ENCODE measurements around the gene ATXN1. TPM values are rescaled to one million over a fixed set of nuclear protein-coding genes. Genes with fewer than 3 reads are reported as not detected.

Gene ATXN1
- total RNA-seq, 1 experiment from 2014 or later, result 5.6 TPM

DNA sequence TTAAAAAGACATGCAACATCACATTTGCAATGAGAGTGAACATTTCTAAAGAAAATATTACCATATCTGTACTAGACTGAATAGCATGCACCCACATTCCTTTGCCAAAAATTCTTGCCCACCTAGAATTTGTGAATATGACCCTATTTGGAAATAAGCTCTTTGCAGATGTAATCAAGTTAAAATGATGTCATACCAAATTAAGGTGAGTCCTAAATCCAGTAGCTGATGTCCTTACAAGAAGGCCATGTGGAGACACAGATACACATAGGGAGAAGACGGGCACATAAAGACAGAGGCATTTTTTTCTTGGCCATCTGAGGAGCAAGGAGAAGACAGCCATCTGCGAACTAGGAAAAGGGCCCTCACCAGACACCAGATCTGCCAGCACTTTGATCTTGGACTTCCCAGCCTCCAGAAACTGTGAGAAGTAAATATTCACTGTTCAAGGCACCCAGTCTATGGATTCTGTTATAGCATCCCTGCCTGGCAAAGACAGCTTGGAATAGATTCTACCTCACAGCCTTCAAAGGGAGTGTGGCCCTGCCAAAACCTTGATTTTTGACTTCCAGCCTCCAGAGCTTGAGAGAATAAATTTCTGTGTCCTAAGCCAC is 22.8 kb upstream of the ATXN1 start:
- Histone ChIP-seq H2BK12ac (ENCODE audit: insufficient read length, low read depth, low read length) (no peak overlapping the region), H3K9ac (ENCODE audit: extremely low read depth, insufficient read length, low read length) (no peak overlapping the region), H3K79me1 (ENCODE audit: insufficient read depth, low read depth, low read length, poor library complexity, severe bottlenecking) (no peaks in the 10 kb centered on the region)

More for the DNA sequence above, 22.8 kb upstream of the ATXN1 start:
- TF ChIP-seq, protein P1, sequence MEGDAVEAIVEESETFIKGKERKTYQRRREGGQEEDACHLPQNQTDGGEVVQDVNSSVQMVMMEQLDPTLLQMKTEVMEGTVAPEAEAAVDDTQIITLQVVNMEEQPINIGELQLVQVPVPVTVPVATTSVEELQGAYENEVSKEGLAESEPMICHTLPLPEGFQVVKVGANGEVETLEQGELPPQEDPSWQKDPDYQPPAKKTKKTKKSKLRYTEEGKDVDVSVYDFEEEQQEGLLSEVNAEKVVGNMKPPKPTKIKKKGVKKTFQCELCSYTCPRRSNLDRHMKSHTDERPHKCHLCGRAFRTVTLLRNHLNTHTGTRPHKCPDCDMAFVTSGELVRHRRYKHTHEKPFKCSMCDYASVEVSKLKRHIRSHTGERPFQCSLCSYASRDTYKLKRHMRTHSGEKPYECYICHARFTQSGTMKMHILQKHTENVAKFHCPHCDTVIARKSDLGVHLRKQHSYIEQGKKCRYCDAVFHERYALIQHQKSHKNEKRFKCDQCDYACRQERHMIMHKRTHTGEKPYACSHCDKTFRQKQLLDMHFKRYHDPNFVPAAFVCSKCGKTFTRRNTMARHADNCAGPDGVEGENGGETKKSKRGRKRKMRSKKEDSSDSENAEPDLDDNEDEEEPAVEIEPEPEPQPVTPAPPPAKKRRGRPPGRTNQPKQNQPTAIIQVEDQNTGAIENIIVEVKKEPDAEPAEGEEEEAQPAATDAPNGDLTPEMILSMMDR (conservative IDR thresholded peaks at IDR 0.05), result no peak
- Mint-ChIP-seq H3K9me3 (peaks cover 16 to 17% of the 10 kb centered on the region in 2 experiments), H3K27ac (no peak overlapping the region), H3K4me1 (peaks cover 5 to 7% of the 10 kb centered on the region in 2 experiments), H3K36me3 (ENCODE audit: insufficient read depth in 1 of 3, low read depth in 3 of 3) (peaks cover 4 to 10% (median 7%) of the 10 kb centered on the region in 3 experiments), H3K27me3 (ENCODE audit: low read depth) (peaks cover 1% of the 10 kb centered on the region; the same call in 1 of the 2 replicates), H3K4me3 (no peak overlapping the region)
- no CpG with 5 or more reads among the region's 2 CpGs for WGBS (ENCODE audit: extremely low coverage, insufficient read length, low lambda C conversion rate)
- H3K23me2 ChIP-seq (ENCODE audit: insufficient read length, low read depth, low read length, poor library complexity, severe bottlenecking), result no peaks in the 10 kb centered on the region
- no peak overlapping the region for H4K91ac ChIP-seq (ENCODE audit: insufficient read length, low read depth, low read length)
- H3K79me2 ChIP-seq (ENCODE audit: insufficient read depth, low read length), result no peaks in the 10 kb centered on the region
- no peak overlapping the region for H3T11ph ChIP-seq (ENCODE audit: low read length)
- no peak overlapping the region for H3K18ac ChIP-seq (ENCODE audit: insufficient read length, low read depth, low read length)
- no peak overlapping the region for H2BK20ac ChIP-seq (ENCODE audit: low read depth, low read length, poor library complexity, severe bottlenecking)
- H2BK15ac ChIP-seq (ENCODE audit: low read depth, low read length), result no peak overlapping the region
- no peak overlapping the region for H3K4ac ChIP-seq (ENCODE audit: low read depth, low read length)
- H3K9me3 ChIP-seq (ENCODE audit: control insufficient read depth, low read depth, low read length), result peaks cover 3% of the 10 kb centered on the region
- H2BK120ac ChIP-seq (ENCODE audit: low read depth, low read length, poor library complexity, severe bottlenecking), result no peak overlapping the region
- no peak overlapping the region for H2AK5ac ChIP-seq (ENCODE audit: insufficient read length, low read length)
- no peak overlapping the region for H4K5ac ChIP-seq (ENCODE audit: insufficient read length, low read depth, low read length)
- H2BK5ac ChIP-seq (ENCODE audit: insufficient read length, low read length), result no peak overlapping the region
- no peaks in the 10 kb centered on the region for H4K20me1 ChIP-seq (ENCODE audit: control insufficient read depth, insufficient read depth, insufficient read length)
- no peak overlapping the region for H3K27ac ChIP-seq (ENCODE audit: insufficient read length, low read depth, low read length)
- no peaks in the 10 kb centered on the region; the same call in 1 of the 2 replicates for H3K4me1 ChIP-seq (ENCODE audit: insufficient read depth, low read length)
- H3K56ac ChIP-seq (ENCODE audit: insufficient read length, low read depth, low read length), result no peak overlapping the region
- H3K27me3 ChIP-seq (ENCODE audit: insufficient read depth, low read length), result no peaks in the 10 kb centered on the region
- no peak for DNase-seq
- no peak overlapping the region for H2AFZ ChIP-seq (ENCODE audit: low read length)
- H3K4me2 ChIP-seq (ENCODE audit: insufficient read depth, insufficient read length, low read length), result no peak overlapping the region
- no peak overlapping the region for H3K14ac ChIP-seq (ENCODE audit: insufficient read depth, low read length)
- H4K8ac ChIP-seq (replicated peaks; ENCODE audit: insufficient read length, low read depth, low read length), result no peak overlapping the region
- H3K23ac ChIP-seq (ENCODE audit: insufficient read length, low read depth, low read length), result no peak overlapping the region
